NCI-H2196 treated with DMSO at 0.1 percent for 48 hours (cell line): ENCODE data around the gene SIRT3.
"Not testable (repeated sequence)": the region's sequence is repeated elsewhere in the genome, so short reads cannot be mapped to it uniquely, and the experiment has no call there.

Experiments
- DNase-seq: peaks from one replicate; lab custom pipeline; 2025; ENCODE audit not compliant: unreplicated experiment; lab: John Stamatoyannopoulos, UW

SIRT3 gene

GRCh38 chr11:244376-244775, 8.2 kb upstream of the SIRT3 start:
- DNase-seq, result no peak

GRCh38 chr11:241634-242033, 5.5 kb upstream of the SIRT3 start:
- no peak for DNase-seq

GRCh38 chr11:240315-240714, 4.2 kb upstream of the SIRT3 start:
- no peak for DNase-seq

- DNase-seq, result not testable (repeated sequence)
Observed at GRCh38 chr11:238346-238745, 2.2 kb upstream of the SIRT3 start.

- peak; percentile 74 for DNase-seq
Observed at GRCh38 chr11:236774-237767, 929 bp upstream of the SIRT3 start, which contains the start of gene PSMD13. PSMD13 (plus strand) TSS chr11:236976; CDS start chr11:237050, 74 bp downstream.

- no peak for DNase-seq
Observed at GRCh38 chr11:235609-235996, 539 bp downstream of the SIRT3 start.

- DNase-seq, result no peak
Observed at GRCh38 chr11:235180-235579, 962 bp downstream of the SIRT3 start.

GRCh38 chr11:232783-233565, 3.2 kb downstream of the SIRT3 start:
- DNase-seq, result no peak

GRCh38 chr11:230431-230830, 5.7 kb downstream of the SIRT3 start:
- no peak for DNase-seq

- DNase-seq, result no peak
Observed at GRCh38 chr11:227824-228379, 8.2 kb downstream of the SIRT3 start.

- DNase-seq, result no peak
Observed at GRCh38 chr11:225734-226453, 10.2 kb downstream of the SIRT3 start.

GRCh38 chr11:224424-224823, 11.7 kb downstream of the SIRT3 start:
- no peak for DNase-seq

- no peak for DNase-seq
Observed at GRCh38 chr11:223884-224283, 12.3 kb downstream of the SIRT3 start.

GRCh38 chr11:223026-223789, 12.9 kb downstream of the SIRT3 start:
- no peak for DNase-seq

- no peak for DNase-seq
Observed at GRCh38 chr11:221998-222789, 13.9 kb downstream of the SIRT3 start.

- DNase-seq, result no peak
Observed at GRCh38 chr11:221539-221938, 14.6 kb downstream of the SIRT3 start.

GRCh38 chr11:220641-221215, 15.4 kb downstream of the SIRT3 start:
- DNase-seq, result not testable (repeated sequence)

- no peak for DNase-seq
Observed at GRCh38 chr11:218815-219593, 17.1 kb downstream of the SIRT3 start.
